Ovary (tissue), 9 donors: ENCODE data around the gene CBR3. TPM values are rescaled to one million over a fixed set of nuclear protein-coding genes. Genes with fewer than 3 reads are reported as not detected.

Experiments used
- DNase-seq, 5 donors: peaks; one replicate each; pipeline ENCODE4 v3.0.0-alpha.2; 2019 to 2020
- H3K27ac ChIP-seq, 2 donors: fragments of 200-600 bp; one replicate each; pipeline versions ENCODE4 v1.5.1 to v1.8.0; 2019 to 2022
- H3K27me3 ChIP-seq: fragments of 200-600 bp; one replicate; pipeline ENCODE4 v1.8.0; 2022
- H3K36me3 ChIP-seq: fragments of 200-600 bp; sonication (generic); one replicate; pipeline ENCODE4 v1.5.1; 2019
- H3K4me1 ChIP-seq: one replicate; pipeline ENCODE4 v1.8.1; 2013; ENCODE audit warnings: mild to moderate bottlenecking, moderate library complexity; ENCODE audit not compliant: insufficient read depth
- H3K4me3 ChIP-seq: fragments of 200-600 bp; sonication (generic); one replicate; pipeline ENCODE4 v1.5.1; 2017
- H3K9me3 ChIP-seq, 2 donors: fragments of 200-600 bp in 1 of 2; sonication (generic) in 1 of 2; one replicate each; pipeline versions ENCODE4 v1.5.1 to v1.8.1; 2013 to 2019; ENCODE audit warnings: mild to moderate bottlenecking in 1 of 2, moderate library complexity in 1 of 2
- CTCF ChIP-seq, 3 donors: fragments of 450-650 bp in 2 of 3; fragments of 200-600 bp in 1 of 3; IDR thresholded peaks; one replicate each; pipeline versions ENCODE4 v1.5.1 to v1.8.0; 2016 to 2022; ENCODE audit warnings: antibody characterized with exemption in 3 of 3, mild to moderate bottlenecking in 1 of 3
- EP300 ChIP-seq: sonication (generic); formaldehyde crosslinking; IDR thresholded peaks from one replicate; pipeline ENCODE4 v1.6.1; 2017; ENCODE audit warnings: antibody characterized with exemption
- POLR2A ChIP-seq: fragments of 450-650 bp; IDR thresholded peaks from one replicate; pipeline ENCODE4 v1.6.1; 2017; ENCODE audit warnings: antibody characterized with exemption, mild to moderate bottlenecking, moderate library complexity
- WGBS, 3 donors: extraction: QIAGEN DNeasy Blood & Tissue Kit in 1 of 3; methylation state at CpG; one replicate each; pipeline versions ENCODE4 v1.1.5 to v1.1.7; 2013 to 2017; 5-methylcytosine and 5-hydroxymethylcytosine counted together
- intact Hi-C, 4 donors: fragments of 100-400 bp; cut with DNase I; formaldehyde crosslinking; loops; one replicate each; pipeline versions ENCODE4 v1.11.0 to v1.15.1; 2022 to 2023
- polyA plus RNA-seq, 2 donors: library from polyadenylated mRNA; stranded (reverse); fragments of 200-250 nt in 1 of 2; fragments of 350-450 nt in 1 of 2; fragmentation: Illumina TruSeq in 1 of 2; extraction: RNeasy Lipid Tissue Mini Kit (QIAGEN cat#74804) in 1 of 2; gene quantifications; one replicate each; pipeline ENCODE4 v1.2.3, GENCODE V29; 2013 to 2014
- total RNA-seq, 7 donors: library from RNA; depleted of rRNA in 2 of 7; stranded (reverse); fragments of >200 nt in 2 of 7; fragmentation: NEBNext Ultra II Directional in 3 of 7; extraction: Animal tissue kit (Norgen Biotek cat#: 25700) in 3 of 7; gene quantifications; one replicate each; pipeline versions ENCODE4 v1.1.0 to v1.2.4, GENCODE V29; 2016 to 2023
- donor health status: DM: no; HTN: no; CAD: no; lungs with moderate emphysema.
- donor health status: DM: no; HTN: no; CAD: no.
- donor health status: Bipolar disorder and iron deficiency.
- donor health status: DM: yes; HTN: yes; CAD: no.
- donor health status: DM: no; HTN: no; CAD: no.
- donor health status: DM: yes; HTN: yes; CAD: no.

Gene CBR3
- total and polyA plus RNA-seq, 9 donors: 3.5 to 22.6 (median 11.7) TPM

- intact Hi-C loops: no loop called here
- H3K36me3 ChIP-seq: no peaks in the 10 kb centered on the region
- H3K4me3 ChIP-seq: no peak overlapping the region
- no peaks in the 10 kb centered on the region for H3K27me3 ChIP-seq
- no peaks in the 10 kb centered on the region for H3K4me1 ChIP-seq
- TF ChIP-seq CTCF (IDR thresholded peaks at IDR 0.05) (no peak), EP300 (no peak), POLR2A (no peak)
- 89 to 94% (median 92%) methylated on average over 9 of the region's 9 CpGs for WGBS, 3 donors
- no peaks in the 10 kb centered on the region for H3K9me3 ChIP-seq
- no peak for DNase-seq
- H3K27ac ChIP-seq: no peak overlapping the region
These were observed 50.6 kb downstream of the CBR3 start for GRCh38 chr21:36185523-36185922.

GRCh38 chr21:36186081-36186480 lies 51.2 kb downstream of the CBR3 start:
- intact Hi-C loops: no loop called here
- H3K27me3 ChIP-seq: no peaks in the 10 kb centered on the region
- no peak overlapping the region for H3K4me3 ChIP-seq
- no peaks in the 10 kb centered on the region for H3K9me3 ChIP-seq
- no peak for TF ChIP-seq POLR2A
- no peak for TF ChIP-seq EP300
- no peak for TF ChIP-seq CTCF (IDR thresholded peaks at IDR 0.05)
- H3K36me3 ChIP-seq: no peaks in the 10 kb centered on the region
- WGBS, 3 donors: 91 to 96% (median 91%) methylated on average over 4 of the region's 4 CpGs
- no peak overlapping the region for H3K27ac ChIP-seq
- H3K4me1 ChIP-seq: no peaks in the 10 kb centered on the region
- no peak for DNase-seq

GRCh38 chr21:36186506-36187399 lies 51.9 kb downstream of the CBR3 start:
- H3K27ac ChIP-seq: no peak overlapping the region

GRCh38 chr21:36188081-36188681 lies 53.3 kb downstream of the CBR3 start:
- no peaks in the 10 kb centered on the region for H3K4me1 ChIP-seq
- TF ChIP-seq CTCF (IDR thresholded peaks at IDR 0.05): no peak
- no peak for TF ChIP-seq POLR2A
- no peak for TF ChIP-seq EP300
- no peak overlapping the region for H3K4me3 ChIP-seq
- WGBS, 3 donors: 65 to 69% (median 66%) methylated on average over 8 of the region's 8 CpGs
- H3K27me3 ChIP-seq: no peaks in the 10 kb centered on the region
- intact Hi-C loops: no loop called here
- DNase-seq: no peak
- no peak overlapping the region for H3K27ac ChIP-seq
- no peaks in the 10 kb centered on the region for H3K36me3 ChIP-seq
- no peaks in the 10 kb centered on the region for H3K9me3 ChIP-seq

More at GRCh38 chr21:36186506-36187399, 51.9 kb downstream of the CBR3 start:
- no peaks in the 10 kb centered on the region for H3K9me3 ChIP-seq
- no peaks in the 10 kb centered on the region for H3K36me3 ChIP-seq
- no peaks in the 10 kb centered on the region for H3K27me3 ChIP-seq
- WGBS, 3 donors: 80 to 85% (median 84%) methylated on average over 18 of the region's 18 CpGs
- H3K4me1 ChIP-seq: no peaks in the 10 kb centered on the region
- intact Hi-C loops: no loop called here
- no peak overlapping the region for H3K4me3 ChIP-seq
- no peak for DNase-seq
- TF ChIP-seq POLR2A (no peak), CTCF (IDR thresholded peaks at IDR 0.05) (no peak), EP300 (no peak)
